ENCODE data around the gene POLR3G. TPM values are rescaled to one million over a fixed set of nuclear protein-coding genes. Genes with fewer than 3 reads are reported as not detected.

POLR3G gene
- total RNA-seq, 1 donor from 2014 or later: 0.88 TPM

GRCh38 chr5:90440644-90441043, 34.0 kb upstream of the POLR3G start:
- no peak for TF ChIP-seq CTCF (IDR thresholded peaks at IDR 0.05; ENCODE audit: borderline replicate concordance)
- intact Hi-C loops (cut with micrococcal nuclease): no loop called here
- no peaks in the 10 kb centered on the region for H3K27me3 ChIP-seq (ENCODE audit: low read depth)
- H3K36me3 ChIP-seq: no peaks in the 10 kb centered on the region
- H3K9me3 ChIP-seq (replicated peaks): no peaks in the 10 kb centered on the region
- H3K27ac ChIP-seq (replicated peaks): no peak overlapping the region
- H3K4me1 ChIP-seq: peaks cover 11% of the 10 kb centered on the region
- no peak overlapping the region for H3K4me3 ChIP-seq
- no peak for DNase-seq

GRCh38 chr5:90446961-90447360, 27.7 kb upstream of the POLR3G start:
- H3K36me3 ChIP-seq: no peaks in the 10 kb centered on the region
- TF ChIP-seq CTCF (IDR thresholded peaks at IDR 0.05; ENCODE audit: borderline replicate concordance): no peak
- intact Hi-C loops (cut with micrococcal nuclease): no loop called here
- no peak overlapping the region for H3K4me3 ChIP-seq
- no peaks in the 10 kb centered on the region for H3K9me3 ChIP-seq (replicated peaks)
- no peak overlapping the region for H3K27ac ChIP-seq (replicated peaks)
- no peak for DNase-seq
- no peaks in the 10 kb centered on the region for H3K4me1 ChIP-seq
- H3K27me3 ChIP-seq (ENCODE audit: low read depth): no peaks in the 10 kb centered on the region

- Histone ChIP-seq H3K36me3 (peaks cover 7% of the 10 kb centered on the region), H3K9me3 (replicated peaks) (no peaks in the 10 kb centered on the region), H3K27ac (replicated peaks) (no peak overlapping the region), H3K4me3 (no peak overlapping the region), H3K27me3 (ENCODE audit: low read depth) (no peaks in the 10 kb centered on the region), H3K4me1 (no peaks in the 10 kb centered on the region)
- no peak for TF ChIP-seq CTCF (IDR thresholded peaks at IDR 0.05; ENCODE audit: borderline replicate concordance)
- intact Hi-C loops (cut with micrococcal nuclease): no loop called here
- DNase-seq: no peak
Observed at GRCh38 chr5:90461288-90461687, 13.4 kb upstream of the POLR3G start.

GRCh38 chr5:90472783-90473395, 1.8 kb upstream of the POLR3G start:
- no peak overlapping the region for H3K27ac ChIP-seq (replicated peaks)
- TF ChIP-seq CTCF (IDR thresholded peaks at IDR 0.05; ENCODE audit: borderline replicate concordance): no peak
- intact Hi-C loops (cut with micrococcal nuclease): loop anchor here (10.0 kb wide), 1 partner anchor 52 kb away; the partner anchor contains the start of gene LYSMD3
- H3K27me3 ChIP-seq (ENCODE audit: low read depth): no peaks in the 10 kb centered on the region
- peaks cover 35% of the 10 kb centered on the region for H3K4me1 ChIP-seq
- no peak for DNase-seq
- H3K36me3 ChIP-seq: no peaks in the 10 kb centered on the region
- peak overlapping the region; percentile 87 for H3K4me3 ChIP-seq
- no peaks in the 10 kb centered on the region for H3K9me3 ChIP-seq (replicated peaks)

GRCh38 chr5:90473396-90474234, 1.0 kb upstream of the POLR3G start:
- peak overlapping the region; percentile 92 for H3K27ac ChIP-seq (replicated peaks)
- H3K9me3 ChIP-seq (replicated peaks): no peaks in the 10 kb centered on the region
- intact Hi-C loops (cut with micrococcal nuclease): loop anchor here (10.0 kb wide), 1 partner anchor 51 kb away; the partner anchor contains the start of gene LYSMD3
- peak overlapping the region; percentile 87 for H3K4me3 ChIP-seq
- DNase-seq: no peak
- H3K4me1 ChIP-seq: peaks cover 35% of the 10 kb centered on the region
- TF ChIP-seq CTCF (IDR thresholded peaks at IDR 0.05; ENCODE audit: borderline replicate concordance): no peak
- no peaks in the 10 kb centered on the region for H3K27me3 ChIP-seq (ENCODE audit: low read depth)
- H3K36me3 ChIP-seq: no peaks in the 10 kb centered on the region
